Cortex of kidney (tissue), 1 donor: ENCODE data around the gene CHRM1.

Experiments
- DNase-seq: peaks from one replicate; lab custom pipeline; 2025; lab: John Stamatoyannopoulos, UW

The CHRM1 gene

GRCh38 chr11:62905296-62905695 is 15.9 kb downstream of the CHRM1 start:
- no peak for DNase-seq

- no peak for DNase-seq
These were observed 18.2 kb downstream of the CHRM1 start for GRCh38 chr11:62902932-62903331.

GRCh38 chr11:62898027-62898426 is 23.1 kb downstream of the CHRM1 start:
- no peak for DNase-seq

DNA sequence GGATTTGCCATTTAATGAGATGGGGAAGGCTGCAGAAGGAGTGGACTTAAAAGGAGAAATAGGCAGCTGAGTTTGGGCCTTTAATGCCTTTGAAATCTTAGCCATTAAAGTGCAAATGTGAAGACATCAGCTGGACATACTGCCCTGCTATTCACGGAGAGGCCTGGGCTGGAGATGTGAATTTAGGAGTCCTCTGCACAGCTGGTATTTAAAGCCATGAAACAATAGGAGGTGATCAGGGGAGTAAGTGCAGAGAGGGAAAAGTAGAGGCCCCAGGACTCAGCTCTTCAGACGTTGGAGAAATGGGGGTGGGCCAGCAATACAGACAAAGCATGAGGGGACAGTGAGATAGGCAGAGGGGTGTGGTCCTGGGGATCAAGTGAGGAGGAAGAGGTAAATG is 23.9 kb downstream of the CHRM1 start:
- no peak for DNase-seq

DNA sequence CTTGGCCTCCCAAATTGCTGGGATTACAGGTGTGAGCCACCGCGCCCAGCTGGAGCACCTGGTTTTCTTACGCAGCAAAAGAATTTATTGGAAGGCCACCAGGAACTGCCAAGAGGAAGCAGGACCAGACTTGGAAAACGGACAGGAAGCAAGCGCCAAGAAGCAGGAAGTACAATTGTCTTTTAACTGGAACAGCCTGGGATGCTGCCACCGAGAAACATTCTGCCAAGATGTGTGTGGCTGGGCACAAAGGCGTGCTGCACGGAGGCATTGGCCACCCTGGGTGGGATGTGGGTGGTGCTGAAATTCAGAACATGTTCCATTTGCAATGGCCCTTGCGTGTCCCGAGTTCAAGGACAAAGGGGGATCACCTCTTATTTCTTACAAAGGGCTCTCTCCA is 25.1 kb downstream of the CHRM1 start:
- no peak for DNase-seq

DNA sequence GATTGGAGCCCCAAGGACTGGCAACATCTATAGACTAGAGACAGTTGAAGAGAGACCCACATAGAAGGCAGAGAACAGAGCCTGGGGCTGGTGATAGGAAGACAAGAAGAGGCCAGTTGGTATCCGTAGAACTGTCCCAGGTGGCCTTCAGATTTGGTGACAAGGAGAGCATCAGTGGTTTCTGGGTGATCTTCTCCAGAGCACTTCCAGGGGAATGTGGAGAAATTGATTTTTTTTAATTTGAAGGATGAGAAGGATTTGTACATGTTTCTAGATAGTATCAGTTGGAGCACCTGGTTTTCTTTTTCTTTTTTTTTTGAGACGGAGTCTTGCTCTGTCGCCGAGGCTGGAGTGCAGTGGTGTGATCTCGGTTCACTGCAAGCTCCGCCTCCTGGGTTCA is 25.7 kb downstream of the CHRM1 start:
- no peak for DNase-seq

DNA sequence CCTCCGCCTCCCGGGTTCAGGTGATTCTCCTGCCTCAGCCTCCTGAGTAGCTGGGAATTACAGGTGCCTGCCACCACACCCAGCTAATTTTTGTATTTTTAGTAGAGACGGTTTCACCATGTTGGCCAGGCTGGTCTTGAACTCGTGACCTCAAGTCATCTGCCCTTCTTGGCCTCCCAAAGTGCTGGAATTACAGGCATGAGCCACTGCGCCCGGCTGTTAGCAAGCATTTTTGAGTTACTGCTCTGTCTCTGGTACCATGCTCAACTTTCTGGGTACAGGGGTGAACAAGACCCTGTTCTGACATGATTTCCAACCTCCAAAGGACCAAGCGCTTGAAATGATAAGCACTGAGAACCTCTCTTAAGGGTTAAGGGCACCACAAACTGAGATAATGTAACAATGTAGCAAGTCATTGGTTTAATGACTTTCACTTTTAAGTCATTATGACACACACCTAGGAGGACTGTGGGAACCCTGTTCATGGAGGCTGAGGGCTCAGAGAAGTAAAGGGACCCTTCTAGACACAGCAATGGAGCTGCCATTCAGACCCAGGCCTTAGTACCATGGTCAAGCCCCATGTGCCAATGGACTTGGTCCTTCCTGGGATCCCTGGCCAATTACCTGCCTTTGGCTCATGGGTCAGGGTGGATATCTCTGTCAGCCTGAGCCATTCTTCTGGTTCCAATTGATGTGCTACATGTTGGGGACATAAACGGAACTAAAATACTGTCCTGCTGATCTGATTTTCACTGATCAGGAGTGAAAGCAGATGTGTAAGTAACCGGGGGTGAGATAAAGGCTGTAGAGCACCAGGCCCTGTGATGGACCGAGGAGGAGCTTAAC is 28.9 kb downstream of the CHRM1 start:
- DNase-seq, result no peak

DNA sequence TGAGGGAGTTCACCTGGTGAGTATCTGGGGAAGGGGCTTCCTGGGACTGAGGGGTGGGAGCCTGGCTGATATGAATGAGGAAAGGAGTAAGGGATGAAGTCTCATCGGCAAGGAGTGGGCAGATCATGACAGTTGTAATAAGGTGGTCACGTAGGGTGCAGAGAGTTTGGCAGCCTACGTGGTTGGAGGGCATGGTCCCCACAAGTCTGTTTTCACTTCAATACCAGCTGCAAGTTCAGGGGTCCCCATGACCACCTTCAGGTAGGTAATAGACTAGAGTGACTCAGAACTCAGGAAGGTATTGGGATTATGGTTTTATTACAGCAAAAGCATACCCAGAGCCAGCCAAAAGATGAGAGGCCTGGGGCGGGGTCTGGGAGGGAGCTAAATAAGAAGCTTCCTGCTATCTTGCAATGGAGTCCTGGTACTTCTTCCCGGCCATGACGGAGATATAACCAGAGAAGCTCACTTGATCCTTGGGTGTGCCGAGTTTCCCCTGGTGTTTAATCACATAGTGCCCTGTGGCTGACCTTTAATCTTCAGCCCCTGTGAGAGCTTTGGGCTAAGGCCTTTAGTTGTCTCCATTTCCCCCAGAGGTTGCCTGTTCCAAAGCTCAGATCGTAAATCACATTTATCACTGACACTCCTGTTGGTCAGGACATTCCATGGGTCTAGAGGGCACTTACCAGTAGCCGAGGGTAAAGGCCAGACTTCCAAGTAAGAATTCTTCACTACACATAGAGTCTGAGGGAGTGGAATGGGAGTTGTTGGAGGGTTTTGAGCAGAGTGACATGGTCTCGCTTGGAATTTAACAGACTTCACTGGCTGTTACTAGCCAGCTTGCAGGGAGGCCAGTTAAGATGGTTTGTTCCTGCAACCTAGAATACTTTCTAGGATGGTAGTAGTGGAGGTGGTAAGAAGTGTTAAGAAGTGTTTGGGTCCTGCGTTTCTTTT is 31.4 kb downstream of the CHRM1 start:
- DNase-seq, result no peak

- DNase-seq, result no peak
These were observed 32.1 kb downstream of the CHRM1 start for GRCh38 chr11:62889126-62889483.

DNA sequence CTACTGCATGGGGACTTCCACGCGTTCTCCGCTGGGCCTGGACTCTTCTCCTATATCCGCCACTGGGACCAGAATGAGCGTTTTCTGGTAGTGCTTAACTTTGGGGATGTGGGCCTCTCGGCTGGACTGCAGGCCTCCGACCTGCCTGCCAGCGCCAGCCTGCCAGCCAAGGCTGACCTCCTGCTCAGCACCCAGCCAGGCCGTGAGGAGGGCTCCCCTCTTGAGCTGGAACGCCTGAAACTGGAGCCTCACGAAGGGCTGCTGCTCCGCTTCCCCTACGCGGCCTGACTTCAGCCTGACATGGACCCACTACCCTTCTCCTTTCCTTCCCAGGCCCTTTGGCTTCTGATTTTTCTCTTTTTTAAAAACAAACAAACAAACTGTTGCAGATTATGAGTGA is 32.8 kb downstream of the CHRM1 start:
- no peak for DNase-seq

GRCh38 chr11:62885137-62885750 is 35.9 kb downstream of the CHRM1 start:
- DNase-seq, result no peak

GRCh38 chr11:62883673-62884072 is 37.5 kb downstream of the CHRM1 start:
- no peak for DNase-seq

DNA sequence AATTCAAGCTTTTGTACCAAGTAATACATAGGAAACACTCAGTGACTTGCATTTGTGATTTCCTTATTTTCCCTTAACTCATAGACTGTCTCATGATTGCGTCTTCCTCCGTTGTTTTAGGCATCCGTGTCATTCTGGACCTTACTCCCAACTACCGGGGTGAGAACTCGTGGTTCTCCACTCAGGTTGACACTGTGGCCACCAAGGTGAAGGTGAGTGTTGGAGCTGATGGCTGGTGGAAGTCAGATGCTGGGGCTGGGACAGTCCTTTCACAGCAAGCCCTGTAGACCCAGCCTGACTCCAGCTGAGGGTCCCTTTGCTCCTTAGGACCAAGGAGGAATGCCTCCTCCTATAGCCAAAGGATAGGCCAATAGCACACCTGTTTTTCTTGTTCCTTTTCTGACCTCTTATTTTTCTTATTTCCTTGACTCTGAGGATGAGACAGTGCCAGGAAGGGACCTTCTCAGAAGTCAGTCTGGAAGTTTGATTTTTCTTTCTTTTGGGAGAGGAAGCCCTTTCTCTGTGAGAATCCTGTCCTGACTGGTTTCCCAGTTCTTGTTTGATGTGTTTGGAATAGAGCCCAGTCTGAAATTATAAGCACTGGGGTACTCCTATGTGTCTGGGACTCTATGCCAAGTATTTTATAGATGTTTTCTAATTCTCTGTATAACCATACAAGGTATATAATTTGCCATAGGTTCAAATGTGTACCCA is 38.2 kb downstream of the CHRM1 start:
- DNase-seq, result no peak

- no peak for DNase-seq
These were observed 38.8 kb downstream of the CHRM1 start for GRCh38 chr11:62882431-62882749.

DNA sequence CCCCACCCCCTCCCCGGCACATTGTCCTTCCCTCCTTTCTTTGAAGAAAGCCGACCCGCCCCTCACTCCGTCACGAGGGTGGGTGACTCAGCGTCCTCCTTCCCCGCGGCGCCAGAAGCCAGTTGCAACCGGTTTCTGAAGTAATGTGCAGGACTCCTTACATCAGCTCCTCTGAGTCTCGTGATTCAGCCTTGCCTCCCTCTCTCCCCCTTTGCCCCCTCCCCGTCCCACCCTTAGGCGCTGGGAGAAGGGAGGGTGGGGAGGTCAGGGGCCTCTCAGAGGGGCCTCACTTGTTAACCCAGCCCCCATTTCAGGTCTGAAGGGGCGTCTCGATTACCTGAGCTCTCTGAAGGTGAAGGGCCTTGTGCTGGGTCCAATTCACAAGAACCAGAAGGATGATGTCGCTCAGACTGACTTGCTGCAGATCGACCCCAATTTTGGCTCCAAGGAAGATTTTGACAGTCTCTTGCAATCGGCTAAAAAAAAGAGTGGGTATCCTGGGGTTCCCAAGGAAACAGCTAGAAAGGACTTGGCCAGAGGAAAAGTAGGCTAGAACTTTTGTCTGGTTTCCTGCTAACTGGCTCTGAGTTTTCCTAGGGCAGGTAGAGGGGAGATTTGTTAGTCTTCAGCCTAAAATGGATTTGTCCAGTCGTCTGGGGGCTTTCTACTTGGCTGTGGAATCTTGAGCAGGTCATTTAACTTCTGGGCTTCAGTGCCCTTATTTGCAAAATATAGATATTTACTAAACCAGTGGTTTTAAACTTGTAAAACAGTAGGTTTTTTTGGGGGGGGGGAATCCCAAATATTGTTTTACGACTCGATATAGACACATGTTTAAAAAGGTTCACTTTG is 39.4 kb downstream of the CHRM1 start:
- DNase-seq, result no peak

- no peak for DNase-seq
These were observed 40.2 kb downstream of the CHRM1 start, which contains the start of gene SLC3A2 for GRCh38 chr11:62880803-62881578. Gene SLC3A2, plus strand, starts transcription at chr11:62880896. Its CDS starts 128 bp downstream, at chr11:62881024.

DNA sequence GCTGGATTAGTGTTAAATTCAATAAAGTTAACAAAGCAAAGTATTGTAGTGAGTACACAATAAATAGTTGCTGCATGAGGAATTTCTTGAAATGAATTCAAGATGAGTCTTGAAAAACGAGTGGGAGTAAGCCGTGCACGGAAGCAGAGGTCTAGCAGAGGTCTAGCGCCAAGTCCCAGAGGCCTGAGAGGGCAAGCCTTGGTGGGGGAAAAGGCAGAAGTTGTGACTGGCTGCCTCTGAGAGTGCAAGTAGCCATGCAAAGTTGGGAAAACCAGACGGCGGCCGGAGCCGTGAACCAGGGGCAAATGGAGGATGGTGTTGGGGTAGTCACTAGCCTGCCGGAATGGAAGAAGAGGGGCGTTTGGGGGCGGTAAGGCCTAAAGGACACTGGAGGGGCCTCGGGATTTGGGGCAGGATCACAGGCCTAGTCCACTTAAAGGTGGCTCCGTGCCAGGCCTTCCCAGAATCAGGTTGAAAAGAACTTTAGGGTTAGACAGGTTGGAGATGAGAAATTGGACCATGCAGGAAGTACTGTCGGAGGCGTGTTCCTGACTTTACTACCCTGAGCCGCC is 40.8 kb downstream of the CHRM1 start:
- DNase-seq, result no peak

DNA sequence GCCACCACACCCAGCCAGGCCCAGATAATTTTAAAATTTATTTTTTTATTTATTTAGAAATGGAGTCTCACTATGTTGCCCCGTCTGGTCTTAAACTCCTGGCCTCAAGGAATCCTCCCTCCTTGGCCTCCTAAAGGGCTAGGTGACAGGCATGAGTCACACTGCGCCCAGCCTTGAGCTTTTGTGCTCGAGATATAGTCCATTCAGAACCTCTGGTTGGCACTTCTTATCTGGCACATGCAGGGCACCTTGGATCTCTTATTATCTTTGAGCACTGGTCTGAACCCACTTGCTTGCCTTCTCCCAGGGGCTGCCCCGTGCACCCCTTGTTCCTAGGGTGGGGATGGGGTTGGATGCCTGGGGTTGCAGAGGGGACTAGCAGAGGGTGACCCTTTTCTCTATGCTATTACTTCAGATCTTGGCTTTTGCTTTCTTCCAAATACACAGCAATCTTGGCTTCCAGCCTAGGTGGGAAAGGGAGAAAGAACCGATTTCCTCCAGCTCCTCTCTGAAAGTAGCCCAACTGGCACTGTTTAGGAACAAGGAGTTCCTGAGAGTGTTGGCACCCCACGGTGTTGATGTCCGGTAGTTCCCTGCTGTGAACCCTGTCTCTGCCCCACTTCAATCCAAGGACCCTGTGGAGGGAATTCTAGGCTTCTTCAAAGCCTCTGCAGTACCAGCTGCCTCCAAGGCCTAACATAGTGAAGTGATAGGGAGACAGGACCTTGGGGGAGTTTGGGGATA is 41.8 kb downstream of the CHRM1 start:
- DNase-seq, result no peak

- DNase-seq, result no peak
These were observed 44.5 kb downstream of the CHRM1 start for GRCh38 chr11:62876712-62877111.
